Measurements from ENCODE around the gene ANTXR1. TPM values are rescaled to one million over a fixed set of nuclear protein-coding genes. Genes with fewer than 3 reads are reported as not detected.

Gene ANTXR1
- total RNA-seq, 1 experiment from 2014 or later = 25.7 TPM

GRCh38 chr2:69253611-69254301 is 240.8 kb downstream of the ANTXR1 start:
- no TSS peak for BruUV-seq (replicated peaks)
- ChIA-PET POLR2A (no interaction called here), RAD21 (ENCODE audit: low non-redundant PET in 1 of 2, low total read pairs in 2 of 2, uncharacterized antibody in 2 of 2, unreplicated experiment in 2 of 2) (no interaction called here), CTCF (no interaction called here)
- Histone ChIP-seq H3K79me2 (ENCODE audit: insufficient read depth, low read length) (no peaks in the 10 kb centered on the region), H3K4me2 (ENCODE audit: low read length) (no peak overlapping the region), H3K36me3 (ENCODE audit: control insufficient read depth in 1 of 2, insufficient read depth in 2 of 2, low read length in 2 of 2) (no peaks in the 10 kb centered on the region), H4K20me1 (ENCODE audit: insufficient read depth) (no peaks in the 10 kb centered on the region), H3K27ac (ENCODE audit: low read depth, low read length) (no peak overlapping the region), H3K9me2 (ENCODE audit: insufficient read depth) (no peaks in the 10 kb centered on the region), H3K4me3 (replicated peaks in 1 of 2; ENCODE audit: low read depth in 1 of 2, low read length in 2 of 2) (no peak overlapping the region), H3K27me3 (ENCODE audit: insufficient read depth, low read length) (no peaks in the 10 kb centered on the region), H3K4me1 (ENCODE audit: control insufficient read depth in 1 of 2, insufficient read depth in 2 of 2, low read length in 2 of 2) (no peaks in the 10 kb centered on the region), H3K9me3 (ENCODE audit: control insufficient read depth in 1 of 2, insufficient read depth in 1 of 2, low read depth in 1 of 2, low read length in 2 of 2) (no peaks in the 10 kb centered on the region), H2AFZ (ENCODE audit: low read depth, low read length, poor library complexity, severe bottlenecking) (no peak overlapping the region), H3K9ac (ENCODE audit: low read length) (no peak overlapping the region)
- no peak for TF ChIP-seq RAD21 (IDR thresholded peaks at IDR 0.05; ENCODE audit: low read depth)
- no peak for TF ChIP-seq SRF (IDR thresholded peaks at IDR 0.05; ENCODE audit: low read depth)
- no peak for TF ChIP-seq EZH2 (IDR thresholded peaks at IDR 0.05)
- TF ChIP-seq, protein P1, sequence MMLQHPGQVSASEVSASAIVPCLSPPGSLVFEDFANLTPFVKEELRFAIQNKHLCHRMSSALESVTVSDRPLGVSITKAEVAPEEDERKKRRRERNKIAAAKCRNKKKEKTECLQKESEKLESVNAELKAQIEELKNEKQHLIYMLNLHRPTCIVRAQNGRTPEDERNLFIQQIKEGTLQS (IDR thresholded peaks at IDR 0.05) = no peak
- TF ChIP-seq SP1 (IDR thresholded peaks at IDR 0.05; ENCODE audit: low read depth) = no peak
- no peak for TF ChIP-seq TCF7L2 (IDR thresholded peaks at IDR 0.05; ENCODE audit: borderline replicate concordance, extremely low read depth, insufficient read depth, insufficient read length)
- TF ChIP-seq EZH2phosphoT487 (IDR thresholded peaks at IDR 0.05; ENCODE audit: borderline replicate concordance) = no peak
- no peak for TF ChIP-seq CTCF (IDR thresholded peaks at IDR 0.05 in 2 of 3, conservative IDR thresholded peaks at IDR 0.05 in 1 of 3; ENCODE audit: borderline replicate concordance in 1 of 3, insufficient read depth in 1 of 3, low read depth in 2 of 3, low read length in 2 of 3)
- TF ChIP-seq EGR1 (IDR thresholded peaks at IDR 0.05; ENCODE audit: low read depth) = no peak
- TF ChIP-seq, protein P2, sequence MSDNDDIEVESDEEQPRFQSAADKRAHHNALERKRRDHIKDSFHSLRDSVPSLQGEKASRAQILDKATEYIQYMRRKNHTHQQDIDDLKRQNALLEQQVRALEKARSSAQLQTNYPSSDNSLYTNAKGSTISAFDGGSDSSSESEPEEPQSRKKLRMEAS (IDR thresholded peaks at IDR 0.05) = no peak
- no peak for TF ChIP-seq YY1 (IDR thresholded peaks at IDR 0.05; ENCODE audit: extremely low read depth, insufficient replicate concordance, low read depth, low read length)
- TF ChIP-seq ZNF274 (IDR thresholded peaks at IDR 0.05; ENCODE audit: low read depth, low read length) = no peak
- TF ChIP-seq REST (IDR thresholded peaks at IDR 0.05; ENCODE audit: low read depth) = no peak
- TF ChIP-seq SIN3A (IDR thresholded peaks at IDR 0.05; ENCODE audit: low read depth) = no peak
- no peak for TF ChIP-seq ZFX (IDR thresholded peaks at IDR 0.05)
- no peak for TF ChIP-seq CBX3 (IDR thresholded peaks at IDR 0.05; ENCODE audit: low read depth)
- intact Hi-C loops (cut with micrococcal nuclease) = no loop called here
- no peak for ATAC-seq
- DNase-seq (ENCODE audit: low read depth, low spot score) = no peak

Data from HCT116 (cell line).